Lung (tissue), 12 donors: ENCODE measurements around the gene PLAAT5. TPM values are rescaled to one million over a fixed set of nuclear protein-coding genes. Genes with fewer than 3 reads are reported as not detected.

Experiments used
- ATAC-seq: fragments of 200-7000 bp; cut with Tn5 transposase; one replicate; pipeline ENCODE4 v1.9.1; 2020; ENCODE audit warnings: moderate number of reproducible peaks; ENCODE audit not compliant: insufficient read depth, low FRiP score
- DNase-seq, 3 donors: peaks; one replicate each; pipeline ENCODE4 v3.0.0-alpha.2; 2013 to 2017
- H3K27ac ChIP-seq, 2 donors: one replicate each; pipeline ENCODE4 v1.5.1; 2013; ENCODE audit warnings: mild to moderate bottlenecking in 2 of 2, moderate library complexity in 2 of 2, control low read depth in 1 of 2, inconsistent platforms in 1 of 2, low read depth in 1 of 2, low read length in 1 of 2
- H3K27me3 ChIP-seq, 3 donors: one replicate each; pipeline ENCODE4 v1.5.1; 2013; ENCODE audit warnings: low read length in 2 of 3; ENCODE audit not compliant: control insufficient read depth in 3 of 3, insufficient read depth in 3 of 3
- H3K36me3 ChIP-seq, 4 donors: one replicate each; pipeline ENCODE4 v1.5.1; 2013; ENCODE audit warnings: low read length in 4 of 4, mild to moderate bottlenecking in 1 of 4, moderate library complexity in 1 of 4; ENCODE audit not compliant: control insufficient read depth in 4 of 4, insufficient read depth in 4 of 4
- H3K4me1 ChIP-seq, 5 donors: one replicate each; pipeline ENCODE4 v1.5.1; 2013; ENCODE audit warnings: low read length in 5 of 5, mild to moderate bottlenecking in 2 of 5, moderate library complexity in 1 of 5; ENCODE audit not compliant: control insufficient read depth in 5 of 5, insufficient read depth in 5 of 5
- H3K4me3 ChIP-seq: one replicate; pipeline ENCODE4 v1.5.1; 2013; ENCODE audit warnings: mild to moderate bottlenecking, control low read depth, moderate library complexity
- H3K9ac ChIP-seq, 2 donors: one replicate each; pipeline ENCODE4 v1.5.1; 2013; ENCODE audit warnings: low read length in 2 of 2, control low read depth in 1 of 2; ENCODE audit not compliant: insufficient read depth in 1 of 2
- H3K9me3 ChIP-seq, 4 donors: one replicate each; pipeline ENCODE4 v1.5.1; 2013; ENCODE audit warnings: low read length in 3 of 4, mild to moderate bottlenecking in 1 of 4, moderate library complexity in 1 of 4; ENCODE audit not compliant: control insufficient read depth in 4 of 4, insufficient read depth in 3 of 4
- WGBS, 2 donors: extraction: QIAGEN DNeasy Blood & Tissue Kit; methylation state at CpG; one replicate each; pipeline ENCODE4 v1.1.7; 2013; 5-methylcytosine and 5-hydroxymethylcytosine counted together
- polyA plus RNA-seq, 2 donors: library from polyadenylated mRNA; stranded (reverse); fragments of 200-250 nt; gene quantifications; one replicate each; pipeline ENCODE4 v1.2.1, GENCODE V29; 2013
- total RNA-seq, 2 donors: library from RNA; depleted of rRNA in 1 of 2; stranded (reverse); fragments of >200 nt in 1 of 2; gene quantifications; one replicate each; pipeline ENCODE4 v1.2.1, GENCODE V29; 2014 to 2021
- TF ChIP-seq, protein P1 (sequence below): IDR thresholded peaks from 2 replicates; pipeline ENCODE4 v1.5.1; 2012; ENCODE audit warnings: mild to moderate bottlenecking; ENCODE audit errors: control extremely low read depth, extremely low read depth
- donor health status: control.
- donor health status: control.
- donor health status: Bipolar disorder and iron deficiency.
- donor health status: healthy.
- donor health status: DM: yes; HTN: yes; CAD: no.

The PLAAT5 gene
- total and polyA plus RNA-seq, 4 donors: 1.1 to 5.6 (median 3.2) TPM

GRCh38 chr11:63470311-63470710 is 20.7 kb downstream of the PLAAT5 start:
- 49 to 74% methylated on average over 3 of the region's 3 CpGs for WGBS, 2 donors

DNA sequence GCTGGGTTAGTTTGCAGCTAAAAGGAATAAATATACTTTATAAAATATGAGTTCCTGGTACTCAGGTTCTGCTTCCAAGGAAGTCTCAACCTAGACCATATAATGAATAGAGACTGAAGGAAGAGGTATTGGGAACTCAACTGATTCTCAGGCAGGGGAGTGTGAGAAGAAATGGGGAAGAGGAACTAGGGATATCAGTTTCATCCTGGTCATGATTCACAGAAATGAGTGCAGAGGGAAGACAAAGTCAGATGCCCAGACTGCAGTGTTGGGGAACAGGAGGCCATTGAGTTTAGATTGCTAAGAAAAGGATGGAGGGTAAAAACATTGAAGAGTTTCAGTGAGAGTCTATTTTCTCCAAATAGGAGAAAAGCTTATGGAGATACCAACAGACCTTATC is 28.8 kb downstream of the PLAAT5 start:
- Histone ChIP-seq H3K9me3 (no peaks in the 10 kb centered on the region), H3K4me3 (no peak overlapping the region), H3K27ac (no peak overlapping the region), H3K4me1 (no peaks in the 10 kb centered on the region), H3K9ac (no peak overlapping the region), H3K36me3 (no peaks in the 10 kb centered on the region), H3K27me3 (no peaks in the 10 kb centered on the region)
- DNase-seq (no peak), ATAC-seq (no peak)
- TF ChIP-seq, protein P1, sequence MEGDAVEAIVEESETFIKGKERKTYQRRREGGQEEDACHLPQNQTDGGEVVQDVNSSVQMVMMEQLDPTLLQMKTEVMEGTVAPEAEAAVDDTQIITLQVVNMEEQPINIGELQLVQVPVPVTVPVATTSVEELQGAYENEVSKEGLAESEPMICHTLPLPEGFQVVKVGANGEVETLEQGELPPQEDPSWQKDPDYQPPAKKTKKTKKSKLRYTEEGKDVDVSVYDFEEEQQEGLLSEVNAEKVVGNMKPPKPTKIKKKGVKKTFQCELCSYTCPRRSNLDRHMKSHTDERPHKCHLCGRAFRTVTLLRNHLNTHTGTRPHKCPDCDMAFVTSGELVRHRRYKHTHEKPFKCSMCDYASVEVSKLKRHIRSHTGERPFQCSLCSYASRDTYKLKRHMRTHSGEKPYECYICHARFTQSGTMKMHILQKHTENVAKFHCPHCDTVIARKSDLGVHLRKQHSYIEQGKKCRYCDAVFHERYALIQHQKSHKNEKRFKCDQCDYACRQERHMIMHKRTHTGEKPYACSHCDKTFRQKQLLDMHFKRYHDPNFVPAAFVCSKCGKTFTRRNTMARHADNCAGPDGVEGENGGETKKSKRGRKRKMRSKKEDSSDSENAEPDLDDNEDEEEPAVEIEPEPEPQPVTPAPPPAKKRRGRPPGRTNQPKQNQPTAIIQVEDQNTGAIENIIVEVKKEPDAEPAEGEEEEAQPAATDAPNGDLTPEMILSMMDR: no peak

More at GRCh38 chr11:63470311-63470710, 20.7 kb downstream of the PLAAT5 start:
- TF ChIP-seq, protein P1: no peak
- Histone ChIP-seq H3K9ac (no peak overlapping the region), H3K36me3 (no peaks in the 10 kb centered on the region), H3K9me3 (peaks cover 0 to 5% (median 0%) of the 10 kb centered on the region in 4 donors), H3K27me3 (no peaks in the 10 kb centered on the region), H3K27ac (no peak overlapping the region), H3K4me1 (no peaks in the 10 kb centered on the region), H3K4me3 (no peak overlapping the region)
- ATAC-seq (no peak), DNase-seq (no peak)

- Histone ChIP-seq H3K4me1 (no peaks in the 10 kb centered on the region), H3K27me3 (no peaks in the 10 kb centered on the region), H3K27ac (no peak overlapping the region), H3K9ac (no peak overlapping the region), H3K9me3 (no peaks in the 10 kb centered on the region), H3K36me3 (no peaks in the 10 kb centered on the region), H3K4me3 (no peak overlapping the region)
- DNase-seq (no peak), ATAC-seq (no peak)
- TF ChIP-seq, protein P1: no peak
- WGBS, 2 donors: 73 to 74% methylated on average over 6 of the region's 6 CpGs
Observed at GRCh38 chr11:63459586-63459985, 31.4 kb downstream of the PLAAT5 start.

DNA sequence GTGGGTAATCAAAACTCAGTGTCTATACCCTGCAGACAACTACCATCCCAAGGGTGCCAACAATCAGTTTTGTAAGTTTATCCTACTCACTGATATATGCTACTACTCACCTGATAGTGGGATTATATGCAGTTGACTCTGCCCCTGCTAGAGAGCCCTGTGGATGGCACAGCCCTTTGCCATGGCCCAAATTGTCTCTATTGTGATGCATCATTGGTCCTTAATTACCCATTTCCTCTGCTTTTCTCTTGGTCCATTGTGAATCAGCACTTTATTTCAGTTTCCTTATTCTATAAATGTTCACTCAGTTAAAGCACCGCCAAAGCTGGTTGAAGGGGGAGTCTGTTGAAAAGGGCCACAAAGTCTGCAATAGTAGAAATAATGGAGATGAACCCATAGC is 42.3 kb downstream of the PLAAT5 start:
- ATAC-seq (no peak), DNase-seq (no peak)
- Histone ChIP-seq H3K4me1 (no peaks in the 10 kb centered on the region), H3K9ac (no peak overlapping the region), H3K27me3 (no peaks in the 10 kb centered on the region), H3K27ac (no peak overlapping the region), H3K9me3 (no peaks in the 10 kb centered on the region), H3K4me3 (no peak overlapping the region), H3K36me3 (no peaks in the 10 kb centered on the region)
- WGBS, 2 donors: 8 to 43% methylated on average over 1 of the region's 1 CpG
- TF ChIP-seq, protein P1: no peak
